Tibial artery (tissue), 4 donors: ENCODE results near the gene TSR3.
A peak's percentile ranks its signal among the peaks of the same experiment; 100 is the strongest.

Experiments
- DNase-seq, 2 donors: peaks; one replicate each; pipeline ENCODE4 v3.0.0-alpha.2; 2019
- H3K27ac ChIP-seq, 2 donors: fragments of 200-600 bp; sonication (generic) in 1 of 2; 1 replicate in 1 of 2; 2 replicates in 1 of 2; pipeline ENCODE4 v1.5.1; 2018 to 2019; ENCODE audit warnings: mild to moderate bottlenecking in 1 of 2
- H3K27me3 ChIP-seq, 2 donors: fragments of 200-600 bp; sonication (generic) in 1 of 2; one replicate each; pipeline versions ENCODE4 v1.5.1 to v1.6.0; 2016 to 2019
- H3K36me3 ChIP-seq, 3 donors: fragments of 200-600 bp; sonication (generic) in 2 of 3; one replicate each; pipeline ENCODE4 v1.5.1; 2016 to 2019; ENCODE audit warnings: mild to moderate bottlenecking in 2 of 3
- H3K4me1 ChIP-seq, 4 donors: fragments of 200-600 bp; sonication (generic) in 2 of 4; 1 replicate in 3 of 4; 2 replicates in 1 of 4; pipeline ENCODE4 v1.5.1; 2016 to 2019
- H3K4me3 ChIP-seq, 2 donors: fragments of 200-600 bp; sonication (generic) in 1 of 2; 1 replicate in 1 of 2; 2 replicates in 1 of 2; pipeline ENCODE4 v1.5.1; 2018 to 2019; ENCODE audit warnings: mild to moderate bottlenecking in 2 of 2
- H3K9me3 ChIP-seq, 3 donors: fragments of 200-600 bp; sonication (generic) in 1 of 3; one replicate each; pipeline ENCODE4 v1.5.1; 2016 to 2019
- intact Hi-C: fragments of 100-400 bp; cut with DNase I; formaldehyde crosslinking; loops from one replicate; pipeline ENCODE4 v1.15.0; 2023; ENCODE audit warnings: low total_unique reads
- TF ChIP-seq, protein P1 (sequence below), 2 experiments: fragments of 200-600 bp in 1 of 2; fragments of 450-650 bp in 1 of 2; IDR thresholded peaks; one replicate each; pipeline ENCODE4 v1.5.1; 2017 to 2019; ENCODE audit warnings: antibody characterized with exemption in 2 of 2, mild to moderate bottlenecking in 1 of 2, moderate library complexity in 1 of 2

TSR3 gene

DNA sequence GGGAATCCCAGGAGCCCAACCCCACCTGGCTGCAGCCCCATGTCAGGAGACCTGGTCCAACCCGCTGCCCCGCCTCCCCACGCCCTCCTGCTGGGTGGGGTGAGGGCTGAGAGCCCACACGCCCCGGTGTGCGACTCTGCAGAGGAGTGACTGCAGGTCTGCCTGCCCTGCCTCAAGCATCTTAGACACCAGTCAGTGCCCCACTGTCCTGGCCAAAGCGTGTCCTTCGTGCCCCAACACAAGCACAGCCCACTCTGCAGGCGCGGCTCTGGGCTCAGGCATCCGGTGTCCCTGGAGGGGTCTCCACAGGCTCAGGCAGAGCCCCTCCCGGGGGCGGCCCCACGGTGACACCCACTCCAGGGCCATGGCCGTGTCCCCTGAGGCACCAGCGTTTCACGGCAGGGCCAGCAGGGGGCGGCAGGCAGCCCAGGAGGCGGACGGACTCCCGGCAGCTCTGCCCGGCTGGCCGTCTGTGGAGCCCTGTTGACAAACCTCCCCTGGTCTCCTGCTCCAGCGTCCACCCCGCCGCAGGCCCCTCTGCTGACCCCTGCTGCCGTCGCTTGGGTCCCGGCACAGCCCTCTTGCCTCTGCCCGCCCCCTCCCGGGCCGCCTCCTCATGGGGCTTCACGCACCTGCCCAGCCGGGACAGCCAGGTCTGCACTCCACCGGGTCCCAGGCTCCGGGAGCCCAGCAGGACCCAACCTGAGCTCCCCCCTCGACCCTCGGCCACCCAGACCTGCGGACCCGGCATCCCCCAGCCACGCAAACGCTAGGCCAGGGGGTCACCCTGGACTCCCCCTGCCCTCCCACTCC is 50.8 kb downstream of the TSR3 start:
- H3K27me3 ChIP-seq = peaks cover 0 to 63% of the 10 kb centered on the region in 2 donors
- no peaks in the 10 kb centered on the region for H3K9me3 ChIP-seq
- DNase-seq = peak in 1 of 2 donors; percentile 48
- TF ChIP-seq, protein P1, sequence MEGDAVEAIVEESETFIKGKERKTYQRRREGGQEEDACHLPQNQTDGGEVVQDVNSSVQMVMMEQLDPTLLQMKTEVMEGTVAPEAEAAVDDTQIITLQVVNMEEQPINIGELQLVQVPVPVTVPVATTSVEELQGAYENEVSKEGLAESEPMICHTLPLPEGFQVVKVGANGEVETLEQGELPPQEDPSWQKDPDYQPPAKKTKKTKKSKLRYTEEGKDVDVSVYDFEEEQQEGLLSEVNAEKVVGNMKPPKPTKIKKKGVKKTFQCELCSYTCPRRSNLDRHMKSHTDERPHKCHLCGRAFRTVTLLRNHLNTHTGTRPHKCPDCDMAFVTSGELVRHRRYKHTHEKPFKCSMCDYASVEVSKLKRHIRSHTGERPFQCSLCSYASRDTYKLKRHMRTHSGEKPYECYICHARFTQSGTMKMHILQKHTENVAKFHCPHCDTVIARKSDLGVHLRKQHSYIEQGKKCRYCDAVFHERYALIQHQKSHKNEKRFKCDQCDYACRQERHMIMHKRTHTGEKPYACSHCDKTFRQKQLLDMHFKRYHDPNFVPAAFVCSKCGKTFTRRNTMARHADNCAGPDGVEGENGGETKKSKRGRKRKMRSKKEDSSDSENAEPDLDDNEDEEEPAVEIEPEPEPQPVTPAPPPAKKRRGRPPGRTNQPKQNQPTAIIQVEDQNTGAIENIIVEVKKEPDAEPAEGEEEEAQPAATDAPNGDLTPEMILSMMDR (IDR thresholded peaks at IDR 0.05) = peak; percentile 53 to 80
- no peak overlapping the region for H3K27ac ChIP-seq
- no peaks in the 10 kb centered on the region for H3K36me3 ChIP-seq
- H3K4me1 ChIP-seq = peaks cover 0 to 18% (median 8%) of the 10 kb centered on the region in 4 donors
- no peak overlapping the region for H3K4me3 ChIP-seq
- intact Hi-C loops = no loop called here

DNA sequence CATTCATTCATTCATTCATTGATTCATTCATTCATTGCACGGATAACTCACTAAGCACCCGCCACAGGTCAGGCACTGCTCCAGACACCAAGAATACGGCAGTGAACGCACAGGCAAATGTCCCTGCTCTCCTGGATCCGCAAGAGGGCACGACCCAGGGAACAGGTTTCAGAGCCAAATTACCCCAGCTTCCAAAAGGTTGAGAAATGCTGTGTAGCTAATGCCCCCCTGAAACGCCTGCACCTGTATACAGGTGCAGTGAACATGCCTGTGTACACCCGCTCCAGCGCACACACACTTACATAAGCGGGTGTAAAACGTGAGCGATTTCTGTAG is 51.8 kb downstream of the TSR3 start:
- H3K27me3 ChIP-seq = peaks cover 0 to 71% of the 10 kb centered on the region in 2 donors
- TF ChIP-seq, protein P1 (IDR thresholded peaks at IDR 0.05) = no peak
- H3K27ac ChIP-seq = no peak overlapping the region
- H3K4me1 ChIP-seq = peaks cover 0 to 18% (median 8%) of the 10 kb centered on the region in 4 donors
- no peaks in the 10 kb centered on the region for H3K36me3 ChIP-seq
- no peaks in the 10 kb centered on the region for H3K9me3 ChIP-seq
- DNase-seq = no peak
- intact Hi-C loops = no loop called here
- H3K4me3 ChIP-seq = no peak overlapping the region
